ENCODE data around the gene PURB.

PURB gene

GRCh38 chr7:44893710-44894234, 8.4 kb upstream of the PURB start:
- Histone ChIP-seq H3K79me2 (ENCODE audit: insufficient read depth, low read length) (no peaks in the 10 kb centered on the region), H3K27me3 (ENCODE audit: low read length) (no peaks in the 10 kb centered on the region), H3K4me2 (ENCODE audit: low read depth, low read length, poor library complexity, severe bottlenecking) (no peak overlapping the region), H2AFZ (ENCODE audit: low read depth, low read length, severe bottlenecking) (no peak overlapping the region), H3K27ac (ENCODE audit: low read depth, low read length) (no peak overlapping the region), H3K36me3 (ENCODE audit: low read length) (no peaks in the 10 kb centered on the region), H3K9ac (ENCODE audit: low read length) (no peak overlapping the region), H3K9me3 (ENCODE audit: insufficient read depth, low read length) (no peaks in the 10 kb centered on the region), H3K9me2 (replicated peaks; ENCODE audit: insufficient read depth, low read length) (no peaks in the 10 kb centered on the region), H3F3A (ENCODE audit: insufficient read depth) (no peaks in the 10 kb centered on the region), H3K4me3 (ENCODE audit: insufficient read depth, low read length, poor library complexity, severe bottlenecking) (no peak overlapping the region), H4K20me1 (ENCODE audit: low read depth, low read length) (no peaks in the 10 kb centered on the region)
- TF ChIP-seq CTCF (IDR thresholded peaks at IDR 0.05; ENCODE audit: insufficient read depth, low read length, poor library complexity, severe bottlenecking) (no peak), EZH2phosphoT487 (conservative IDR thresholded peaks at IDR 0.05; ENCODE audit: low read length) (no peak)

- H3K9ac ChIP-seq (ENCODE audit: low read length): no peak overlapping the region
Measured at GRCh38 chr7:44891791-44892190, 6.5 kb upstream of the PURB start.

DNA sequence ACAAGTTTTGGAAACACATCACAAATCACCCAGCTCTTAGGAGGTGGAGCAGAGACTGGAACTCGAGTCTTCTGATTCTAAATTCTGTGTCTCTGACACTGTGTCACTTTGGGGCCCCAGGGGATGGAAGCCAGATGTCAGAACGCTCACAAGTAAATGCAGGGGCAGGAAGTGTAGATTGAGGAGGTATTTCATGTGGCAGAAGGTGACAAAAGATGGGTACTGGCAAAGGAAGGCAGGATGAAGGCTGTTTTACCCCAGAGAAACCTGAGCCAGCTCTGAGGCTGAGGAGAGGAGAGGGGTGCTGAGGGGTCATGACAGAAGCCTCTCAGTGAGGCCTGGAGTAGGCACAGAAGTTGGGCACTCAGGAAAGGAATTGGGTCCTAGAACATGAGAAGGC, 6.0 kb upstream of the PURB start:
- Histone ChIP-seq H3K9me3 (ENCODE audit: insufficient read depth, low read length) (no peaks in the 10 kb centered on the region), H3K27ac (ENCODE audit: low read depth, low read length) (no peak overlapping the region), H3K4me2 (ENCODE audit: low read depth, low read length, poor library complexity, severe bottlenecking) (no peak overlapping the region), H3K27me3 (ENCODE audit: low read length) (no peaks in the 10 kb centered on the region), H3K4me3 (ENCODE audit: insufficient read depth, low read length, poor library complexity, severe bottlenecking) (no peak overlapping the region), H3F3A (ENCODE audit: insufficient read depth) (peaks cover 13% of the 10 kb centered on the region), H3K79me2 (ENCODE audit: insufficient read depth, low read length) (no peaks in the 10 kb centered on the region), H3K36me3 (ENCODE audit: low read length) (no peaks in the 10 kb centered on the region), H3K9ac (ENCODE audit: low read length) (no peak overlapping the region), H4K20me1 (ENCODE audit: low read depth, low read length) (no peaks in the 10 kb centered on the region), H2AFZ (ENCODE audit: low read depth, low read length, severe bottlenecking) (no peak overlapping the region), H3K9me2 (replicated peaks; ENCODE audit: insufficient read depth, low read length) (no peaks in the 10 kb centered on the region)
- TF ChIP-seq EZH2phosphoT487 (conservative IDR thresholded peaks at IDR 0.05; ENCODE audit: low read length): no peak
- no peak for TF ChIP-seq CTCF (IDR thresholded peaks at IDR 0.05; ENCODE audit: insufficient read depth, low read length, poor library complexity, severe bottlenecking)

More at GRCh38 chr7:44891791-44892190, 6.5 kb upstream of the PURB start:
- Histone ChIP-seq H4K20me1 (ENCODE audit: low read depth, low read length) (no peaks in the 10 kb centered on the region), H3K9me2 (replicated peaks; ENCODE audit: insufficient read depth, low read length) (no peaks in the 10 kb centered on the region), H3K36me3 (ENCODE audit: low read length) (no peaks in the 10 kb centered on the region), H3K9me3 (ENCODE audit: insufficient read depth, low read length) (no peaks in the 10 kb centered on the region), H3K4me2 (ENCODE audit: low read depth, low read length, poor library complexity, severe bottlenecking) (no peak overlapping the region), H3K27me3 (ENCODE audit: low read length) (no peaks in the 10 kb centered on the region), H2AFZ (ENCODE audit: low read depth, low read length, severe bottlenecking) (no peak overlapping the region), H3K4me3 (ENCODE audit: insufficient read depth, low read length, poor library complexity, severe bottlenecking) (no peak overlapping the region), H3F3A (ENCODE audit: insufficient read depth) (peaks cover 11% of the 10 kb centered on the region), H3K79me2 (ENCODE audit: insufficient read depth, low read length) (no peaks in the 10 kb centered on the region), H3K27ac (ENCODE audit: low read depth, low read length) (no peak overlapping the region)
- no peak for TF ChIP-seq EZH2phosphoT487 (conservative IDR thresholded peaks at IDR 0.05; ENCODE audit: low read length)
- no peak for TF ChIP-seq CTCF (IDR thresholded peaks at IDR 0.05; ENCODE audit: insufficient read depth, low read length, poor library complexity, severe bottlenecking)
